Glutamatergic neuron (in vitro differentiated cells): ENCODE measurements around the gene PTPN4. TPM values are rescaled to one million over a fixed set of nuclear protein-coding genes. Genes with fewer than 3 reads are reported as not detected.

Experiments used
- DNase-seq: peaks from one replicate; pipeline ENCODE4 v3.0.0; 2022
- H3K27ac Mint-ChIP-seq: one replicate; pipeline ENCODE4 v1.8.0; 2020; ENCODE audit warnings: mild to moderate bottlenecking, mixed read lengths, inconsistent platforms; ENCODE audit not compliant: unreplicated experiment
- H3K27me3 Mint-ChIP-seq: one replicate; pipeline ENCODE4 v1.8.0; 2020; ENCODE audit warnings: mild to moderate bottlenecking, moderate library complexity, mixed read lengths, inconsistent platforms; ENCODE audit not compliant: unreplicated experiment
- H3K36me3 Mint-ChIP-seq: one replicate; pipeline ENCODE4 v1.8.0; 2020; ENCODE audit warnings: mild to moderate bottlenecking, mixed read lengths, inconsistent platforms; ENCODE audit not compliant: unreplicated experiment
- H3K4me1 Mint-ChIP-seq: one replicate; pipeline ENCODE4 v1.8.0; 2020; ENCODE audit warnings: mild to moderate bottlenecking, low read depth, mixed read lengths, inconsistent platforms; ENCODE audit not compliant: unreplicated experiment
- H3K4me3 Mint-ChIP-seq: one replicate; pipeline ENCODE4 v1.8.0; 2020; ENCODE audit warnings: mild to moderate bottlenecking, mixed read lengths, inconsistent platforms; ENCODE audit not compliant: unreplicated experiment
- H3K9me3 Mint-ChIP-seq: one replicate; pipeline ENCODE4 v1.8.0; 2020; ENCODE audit warnings: mild to moderate bottlenecking, moderate library complexity, mixed read lengths, inconsistent platforms; ENCODE audit not compliant: unreplicated experiment
- CTCF ChIP-seq: fragments of 200-600 bp; sonication (generic); IDR thresholded peaks from one replicate; pipeline ENCODE4 v1.5.0; 2021; ENCODE audit not compliant: partially characterized antibody, unreplicated experiment
- total RNA-seq: library from RNA; stranded (reverse); fragmentation: NEBNext Ultra II Directional; extraction: Animal tissue kit (Norgen Biotek cat#: 25700); gene quantifications from one replicate; pipeline ENCODE4 v1.2.1, GENCODE V29; 2021; ENCODE audit not compliant: unreplicated experiment

The PTPN4 gene
- total RNA-seq, 1 donor from 2014 or later, result 91.7 TPM

- H3K27ac Mint-ChIP-seq, result peak overlapping the region; percentile 15
- TF ChIP-seq CTCF, result no peak
- peaks cover 5% of the 10 kb centered on the region for H3K36me3 Mint-ChIP-seq
- peaks cover 19% of the 10 kb centered on the region for H3K4me1 Mint-ChIP-seq
- H3K4me3 Mint-ChIP-seq, result no peak overlapping the region
- H3K27me3 Mint-ChIP-seq, result no peaks in the 10 kb centered on the region
- no peak for DNase-seq
- H3K9me3 Mint-ChIP-seq, result peaks cover 2% of the 10 kb centered on the region
Measured at GRCh38 chr2:119820275-119820674, 60.6 kb downstream of the PTPN4 start.

DNA sequence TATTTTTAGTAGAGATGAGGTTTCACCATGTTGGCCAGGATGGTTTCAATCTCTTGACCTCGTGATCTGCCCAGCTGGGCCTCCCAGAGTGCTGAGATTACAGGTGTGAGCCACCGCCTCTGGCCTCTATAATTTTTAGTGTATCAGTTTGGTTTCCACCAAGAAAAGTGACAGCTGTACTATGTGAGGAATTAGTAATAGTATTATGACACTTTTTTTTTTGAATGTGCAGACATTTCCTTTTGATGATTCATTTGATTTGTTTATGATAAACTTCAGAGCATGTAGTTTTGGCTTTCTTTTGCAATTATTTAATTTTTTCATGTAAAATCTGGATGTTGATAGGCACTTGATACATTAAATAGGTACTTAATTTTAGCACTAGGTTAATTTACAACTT is 61.5 kb downstream of the PTPN4 start:
- peaks cover 2% of the 10 kb centered on the region for H3K9me3 Mint-ChIP-seq
- TF ChIP-seq CTCF, result no peak
- no peak overlapping the region for H3K27ac Mint-ChIP-seq
- no peaks in the 10 kb centered on the region for H3K27me3 Mint-ChIP-seq
- DNase-seq, result no peak
- no peak overlapping the region for H3K4me3 Mint-ChIP-seq
- peaks cover 23% of the 10 kb centered on the region for H3K4me1 Mint-ChIP-seq
- H3K36me3 Mint-ChIP-seq, result peaks cover 5% of the 10 kb centered on the region

DNA sequence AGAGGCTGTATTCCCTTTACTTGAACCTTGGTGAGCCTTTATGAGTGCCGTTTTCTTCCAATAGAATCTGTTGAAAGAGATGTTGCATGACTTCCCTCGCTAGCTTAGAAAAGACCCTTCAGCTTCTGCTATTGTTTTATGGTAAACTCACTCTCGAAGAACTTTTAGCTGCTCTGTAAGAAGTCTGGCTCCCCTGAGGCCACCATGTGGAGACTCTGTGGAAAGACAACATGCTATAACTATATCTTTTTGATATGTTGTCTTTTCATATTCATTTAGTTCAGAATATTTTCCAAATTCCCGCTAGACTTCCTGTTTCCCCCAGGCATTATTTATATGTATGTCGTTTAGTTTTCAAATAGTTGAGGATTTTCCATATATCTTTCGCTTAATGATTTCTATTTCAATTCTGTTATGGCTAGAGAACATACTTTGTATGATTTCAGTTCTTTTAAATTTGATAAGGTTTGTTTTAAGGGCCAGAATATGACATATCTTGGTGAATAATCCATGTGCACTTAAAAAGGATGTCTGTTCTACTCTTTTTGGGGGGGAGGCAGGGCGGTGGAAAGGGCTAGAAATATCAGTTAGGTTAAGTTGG is 64.1 kb downstream of the PTPN4 start:
- H3K27ac Mint-ChIP-seq, result peak overlapping the region; percentile 68
- no peak overlapping the region for H3K4me3 Mint-ChIP-seq
- H3K4me1 Mint-ChIP-seq, result peaks cover 36% of the 10 kb centered on the region
- peaks cover 6% of the 10 kb centered on the region for H3K27me3 Mint-ChIP-seq
- DNase-seq, result no peak
- H3K36me3 Mint-ChIP-seq, result no peaks in the 10 kb centered on the region
- H3K9me3 Mint-ChIP-seq, result peaks cover 7% of the 10 kb centered on the region
- TF ChIP-seq CTCF, result peak; percentile 46

DNA sequence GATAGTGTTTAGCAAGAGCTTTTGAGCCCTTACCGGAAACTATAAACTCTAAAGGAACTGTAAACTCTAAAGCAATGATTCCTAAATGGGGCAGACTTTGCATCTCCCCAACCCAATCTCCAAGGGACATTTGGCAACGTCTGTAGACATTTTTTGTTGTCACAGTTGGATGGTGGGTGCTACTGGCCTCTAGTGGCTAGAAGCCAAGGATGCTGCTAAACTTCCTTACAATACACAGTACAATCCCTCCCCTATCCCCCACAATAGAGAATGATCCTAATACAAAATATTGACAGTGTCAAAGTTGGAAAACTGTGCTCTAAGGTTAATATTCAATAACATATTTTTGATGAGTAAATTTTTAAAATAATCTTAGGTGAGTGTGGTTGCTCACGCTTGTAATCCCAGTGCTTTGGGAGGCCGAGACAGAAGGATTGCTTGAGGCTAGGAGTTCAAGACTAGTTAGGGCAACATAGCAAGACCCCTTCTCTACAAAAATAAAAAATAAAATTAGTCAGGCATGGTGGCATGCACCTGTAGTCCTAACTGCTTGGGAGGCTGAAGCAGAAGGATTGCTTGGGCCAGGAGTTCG is 66.7 kb downstream of the PTPN4 start:
- Mint-ChIP-seq H3K4me3 (no peak overlapping the region), H3K27me3 (peaks cover 6% of the 10 kb centered on the region), H3K9me3 (peaks cover 14% of the 10 kb centered on the region), H3K36me3 (peaks cover 10% of the 10 kb centered on the region), H3K4me1 (peaks cover 34% of the 10 kb centered on the region), H3K27ac (peak overlapping the region; percentile 72)
- peak; percentile 50 for DNase-seq
- peak; percentile 72 for TF ChIP-seq CTCF

- Mint-ChIP-seq H3K4me3 (peak overlapping the region; percentile 54), H3K4me1 (peaks cover 32% of the 10 kb centered on the region), H3K27me3 (peaks cover 6% of the 10 kb centered on the region), H3K9me3 (peaks cover 14% of the 10 kb centered on the region), H3K36me3 (peaks cover 16% of the 10 kb centered on the region), H3K27ac (peak overlapping the region; percentile 95)
- no peak for TF ChIP-seq CTCF
- DNase-seq, result peak; percentile 33
Measured at GRCh38 chr2:119827866-119828507, 68.3 kb downstream of the PTPN4 start.
